Endometrial microvascular endothelial cells (primary cell): Measurements from ENCODE around the gene FEM1B. TPM values are rescaled to one million over a fixed set of nuclear protein-coding genes. Genes with fewer than 3 reads are reported as not detected.

ENCODE experiments used
- in situ Hi-C: cut with HindIII; loops from 2 replicates; pipeline ENCODE4 v1.10.0; 2017; ENCODE audit warnings: low sequenced_read_pairs, low pct_unique_long_range_greater_than_20kb; ENCODE audit errors: inconsistent ontology term
- total RNA-seq: library from RNA; depleted of rRNA; stranded (reverse); fragments of >200 nt; gene quantifications from one replicate; pipeline ENCODE4 v1.2.3, GENCODE V29; 2015; ENCODE audit errors: inconsistent ontology term

The FEM1B gene
- total RNA-seq, 1 donor from 2014 or later: 29.4 TPM

DNA sequence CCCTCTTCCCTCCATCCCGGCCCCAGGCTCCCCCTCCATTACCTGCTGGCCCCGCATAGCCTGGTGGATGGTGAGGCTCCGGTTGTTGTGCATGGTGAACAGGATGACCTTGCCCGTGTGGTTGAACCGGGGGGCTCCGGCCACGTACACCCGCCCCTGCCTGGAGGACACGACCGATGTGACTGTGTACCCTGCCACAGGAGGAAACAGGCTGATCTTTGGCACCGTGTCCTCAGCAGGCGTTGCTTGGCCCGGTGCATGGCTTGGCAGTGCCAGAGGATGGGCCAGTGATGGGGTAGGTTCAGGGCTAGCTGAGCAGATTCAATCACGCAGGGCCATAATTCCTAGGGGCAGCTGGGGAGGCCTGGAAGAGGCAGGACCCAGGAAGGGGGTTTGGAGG, 58.1 kb downstream of the FEM1B start:
- in situ Hi-C loops: no loop called here

DNA sequence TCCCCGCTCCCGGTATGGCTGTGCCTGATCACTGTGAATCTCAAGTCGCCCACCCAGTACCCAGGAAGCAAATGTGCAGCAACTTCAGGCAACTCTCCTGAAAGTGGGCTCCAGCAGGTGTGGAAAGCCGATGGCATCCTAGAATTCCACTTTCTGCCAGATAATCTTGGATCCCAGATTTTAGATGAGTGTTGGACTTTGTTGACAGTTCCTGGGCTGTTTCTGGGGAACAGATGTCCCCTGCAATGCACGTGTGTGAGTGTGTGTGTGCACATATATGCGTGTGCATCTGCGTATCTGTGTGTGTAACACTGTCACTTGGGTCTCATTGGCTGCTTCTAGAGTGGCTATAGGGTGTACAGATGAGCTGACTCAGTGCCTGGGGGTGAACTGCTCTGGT, 59.0 kb downstream of the FEM1B start:
- in situ Hi-C loops: no loop called here

DNA sequence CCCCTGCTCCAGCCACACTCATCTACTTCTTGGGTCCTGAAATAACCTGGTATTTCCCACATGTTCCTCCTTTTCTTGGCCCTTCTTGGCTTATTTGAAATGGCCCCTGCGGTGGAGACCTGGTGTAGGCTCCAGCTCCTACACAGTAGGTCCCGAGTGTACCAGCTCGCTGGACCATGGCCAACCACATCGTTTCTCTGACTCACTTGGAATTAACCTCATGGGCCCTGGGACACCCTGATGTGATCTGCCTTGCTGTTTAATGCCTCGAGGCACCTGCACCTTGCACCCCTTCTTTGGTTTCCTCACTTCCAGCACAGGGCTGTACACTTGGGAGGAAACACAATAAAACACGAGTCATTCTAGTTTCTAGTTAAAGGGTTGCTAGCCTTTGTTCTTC, 60.3 kb downstream of the FEM1B start:
- in situ Hi-C loops: no loop called here

DNA sequence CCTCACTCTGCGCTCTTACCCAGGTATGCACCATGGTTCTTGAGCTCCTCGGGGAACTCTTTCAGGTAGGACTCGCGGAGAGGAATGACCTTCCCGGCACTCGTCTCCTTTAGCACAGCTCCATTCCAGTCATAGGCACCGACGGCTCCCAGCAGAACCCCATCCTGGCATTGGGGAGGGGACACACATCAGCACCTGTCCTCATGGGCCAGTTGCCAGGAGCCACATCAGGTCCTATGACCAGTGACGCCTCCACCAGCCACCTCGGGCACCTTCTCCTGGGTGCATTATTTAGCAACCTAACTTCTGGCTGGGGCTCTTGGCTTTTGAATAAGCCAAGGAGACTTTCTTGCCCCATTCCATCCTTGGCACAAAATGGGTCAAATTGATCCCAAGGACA, 61.9 kb downstream of the FEM1B start:
- in situ Hi-C loops: no loop called here

DNA sequence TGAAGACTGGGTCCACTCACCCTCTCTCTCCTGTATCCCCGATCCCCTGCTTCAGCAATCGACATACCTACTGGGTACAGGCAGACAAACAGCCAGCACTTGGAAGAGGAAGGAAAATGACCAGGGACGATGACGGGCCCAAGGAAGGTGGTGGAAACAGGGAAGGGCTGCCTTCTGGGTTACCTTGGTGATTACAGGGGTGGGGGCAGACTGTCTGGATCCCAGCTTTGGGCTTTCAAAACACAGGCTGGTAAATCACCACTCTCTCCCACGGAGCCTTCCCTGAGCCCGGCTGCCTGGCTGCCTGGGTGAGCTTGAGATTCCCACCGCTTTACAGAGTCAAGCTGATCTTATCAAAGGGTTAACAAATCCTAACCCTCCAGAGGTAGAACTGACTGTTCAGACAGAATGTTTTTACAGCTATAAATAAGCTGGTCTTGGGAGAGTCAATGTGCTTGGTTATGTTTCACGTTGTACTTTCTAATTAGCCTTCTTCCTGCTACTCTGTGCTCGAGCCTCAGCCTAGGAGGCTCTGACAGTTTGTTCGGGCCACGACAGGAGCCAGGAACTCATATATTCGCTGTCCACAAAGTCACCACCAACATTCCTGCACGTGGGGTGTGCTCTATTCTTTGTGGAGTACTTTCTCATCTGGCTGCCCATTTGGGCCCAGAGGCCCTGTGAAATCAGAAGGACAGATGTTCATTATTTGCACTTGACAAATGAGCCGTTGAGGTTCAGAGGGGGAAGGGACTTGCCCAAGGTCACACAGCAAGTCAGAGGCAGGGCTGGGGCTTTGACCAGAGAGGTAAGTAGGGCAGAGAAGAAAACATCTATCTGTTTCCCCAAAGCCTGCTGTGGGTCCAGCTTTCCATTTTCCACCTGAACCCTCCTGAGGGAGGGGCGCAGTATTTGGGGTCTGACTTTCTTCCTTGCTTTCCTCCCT, 63.5 kb downstream of the FEM1B start:
- in situ Hi-C loops: no loop called here

DNA sequence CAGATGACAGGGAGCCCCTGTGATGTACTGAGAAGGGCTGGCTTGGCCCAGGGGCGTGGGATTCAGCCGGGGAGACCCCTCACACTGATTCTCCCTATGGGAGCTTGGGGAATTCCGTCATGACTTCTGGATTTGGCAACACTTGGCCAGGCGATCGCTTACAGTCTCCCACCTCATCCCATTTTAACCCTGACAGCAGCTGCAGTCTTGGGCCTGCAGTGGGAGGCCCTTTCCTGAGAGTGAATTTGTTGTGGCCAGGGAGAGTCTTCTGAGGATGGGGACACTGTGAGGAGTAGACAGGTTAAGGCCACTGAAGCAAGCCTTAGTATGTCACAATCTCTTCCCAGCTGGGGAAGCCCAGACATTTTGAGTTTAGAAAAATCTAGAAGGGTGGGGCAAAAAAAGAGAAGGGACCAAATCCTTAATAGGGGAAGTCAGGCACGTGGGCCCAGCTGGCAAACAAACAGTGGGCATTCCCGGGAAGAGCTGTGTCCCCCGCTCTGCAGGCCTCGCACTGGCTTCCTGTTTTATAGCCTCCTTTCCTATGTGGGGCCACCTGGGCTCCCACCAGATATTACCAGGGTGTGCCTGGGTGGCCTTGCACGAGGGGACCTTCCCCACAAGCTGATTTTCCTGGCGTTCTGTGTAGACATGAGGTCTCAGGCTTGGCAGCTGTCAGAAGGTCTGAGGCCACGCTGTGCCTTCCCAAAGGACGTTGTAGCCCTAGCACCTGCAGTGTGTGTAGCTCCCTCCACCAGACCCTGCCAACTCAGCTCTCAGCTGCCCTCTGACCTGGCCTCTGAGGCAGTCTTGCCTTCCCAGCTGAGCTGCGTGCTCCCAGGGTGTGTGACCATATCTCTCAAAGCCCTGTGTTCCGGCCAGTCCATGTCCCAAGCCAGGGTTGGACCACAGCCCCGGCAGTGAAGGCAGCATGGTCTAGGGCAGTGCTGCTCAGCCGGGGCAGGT, 64.5 kb downstream of the FEM1B start:
- in situ Hi-C loops: no loop called here

DNA sequence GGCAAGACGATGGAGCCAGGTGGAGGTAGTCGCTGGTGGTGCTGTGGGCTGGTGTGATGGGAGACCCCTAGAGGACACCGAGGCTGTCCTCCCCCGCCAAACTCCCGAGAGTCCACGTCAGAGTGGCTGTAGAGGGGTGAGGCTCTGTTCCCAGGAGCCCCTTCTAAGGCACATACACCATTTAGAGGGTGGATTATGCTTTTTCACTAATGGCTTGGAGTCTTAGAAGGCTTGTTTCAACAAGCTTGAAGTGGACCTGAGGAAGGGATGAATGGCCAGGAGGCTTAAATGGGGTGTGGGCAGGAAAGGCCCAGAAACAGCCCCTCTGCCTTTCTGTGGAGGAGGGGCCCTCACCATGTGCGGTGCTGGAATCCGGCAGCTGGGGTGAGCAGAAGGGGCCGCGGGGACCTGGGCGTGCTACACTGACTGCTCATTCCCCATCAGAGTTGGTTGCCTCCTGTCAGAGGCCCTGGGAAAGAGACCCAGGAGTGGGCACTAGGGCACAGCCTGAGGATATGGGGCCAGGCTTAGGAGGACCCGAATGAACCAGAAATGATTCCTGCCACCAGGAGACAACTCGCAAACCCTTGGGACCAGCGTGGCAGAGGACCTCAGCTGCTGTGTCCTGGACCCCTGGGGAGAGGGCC, 66.2 kb downstream of the FEM1B start:
- in situ Hi-C loops: no loop called here

DNA sequence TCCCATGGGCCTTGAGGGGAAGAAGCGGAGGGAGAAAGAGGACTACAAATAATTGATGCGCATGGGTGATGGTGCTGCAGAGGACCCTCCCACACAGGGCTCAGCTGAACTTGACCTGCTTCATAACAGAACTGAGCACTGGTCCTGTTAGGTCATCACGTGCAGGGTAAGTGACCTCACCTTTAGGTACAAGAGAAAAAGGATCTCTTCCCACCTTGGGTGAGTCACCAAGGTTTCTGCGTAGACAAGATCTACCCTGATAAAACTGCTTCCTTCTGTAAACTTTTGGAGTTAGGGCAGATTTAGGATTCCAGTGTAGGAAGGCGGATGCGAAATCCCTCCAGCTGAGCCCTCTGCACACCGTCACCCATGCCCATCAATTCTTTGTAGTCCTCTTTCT, 67.1 kb downstream of the FEM1B start:
- in situ Hi-C loops: no loop called here

Other genes with a start within 250 kb of the FEM1B start
- gene PIAS1, start 223.4 kb upstream of the FEM1B start, total RNA-seq: 13.8 TPM
- 4.2 TPM for gene CALML4, start 72.4 kb upstream of the FEM1B start, total RNA-seq
- gene CLN6, start 48.0 kb upstream of the FEM1B start, total RNA-seq: 65.4 TPM
- gene ITGA11, start 154.4 kb downstream of the FEM1B start, total RNA-seq: 0.19 TPM